ENCODE measurements around the gene IFNA4. TPM values are rescaled to one million over a fixed set of nuclear protein-coding genes. Genes with fewer than 3 reads are reported as not detected.

IFNA4 gene
- not detected for total RNA-seq

DNA sequence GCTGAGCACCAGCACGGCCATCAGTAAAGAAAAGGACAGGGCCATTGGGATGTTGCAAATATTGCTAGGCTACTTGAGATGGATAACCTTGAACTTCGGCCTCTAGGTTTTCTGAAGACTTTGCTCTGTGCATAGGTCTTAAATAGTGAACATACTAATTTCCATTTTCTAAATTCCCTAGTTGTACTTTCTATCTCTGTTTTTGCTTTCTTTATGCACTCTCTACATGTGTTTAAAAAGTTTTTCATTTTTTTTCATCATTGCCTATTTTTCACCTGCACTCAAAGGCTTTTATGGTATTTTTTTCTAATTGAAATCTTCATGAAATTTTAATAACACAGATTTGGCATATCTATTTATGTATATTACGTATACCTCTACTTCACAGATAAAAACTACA, at the start of gene IFNA4:
Gene IFNA4, minus strand, starts transcription at position 101 of the 400 bp plus-strand sequence. Its CDS starts 56 bp downstream, at position 45.

DNA sequence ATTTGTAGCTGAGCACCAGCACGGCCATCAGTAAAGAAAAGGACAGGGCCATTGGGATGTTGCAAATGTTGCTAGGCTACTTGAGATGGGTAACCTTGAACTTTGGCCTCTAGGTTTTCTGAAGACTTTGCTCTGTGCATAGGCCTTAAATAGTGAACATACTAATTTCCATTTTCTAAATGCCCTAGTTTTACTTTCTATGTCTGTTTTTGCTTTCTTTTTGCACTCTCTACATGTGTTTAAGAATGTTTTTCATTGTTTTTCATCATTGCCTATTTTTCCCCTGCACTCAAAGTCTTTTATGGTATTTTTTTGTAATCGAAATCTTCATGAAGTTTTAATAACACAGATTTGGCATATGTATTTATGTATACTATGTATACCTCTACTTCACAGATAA, 40.7 kb upstream of the IFNA4 start, which contains the start of gene IFNA17:
Gene IFNA17, minus strand, starts transcription at position 101 of the 400 bp plus-strand sequence. Its CDS starts 49 bp downstream, at position 52.

DNA sequence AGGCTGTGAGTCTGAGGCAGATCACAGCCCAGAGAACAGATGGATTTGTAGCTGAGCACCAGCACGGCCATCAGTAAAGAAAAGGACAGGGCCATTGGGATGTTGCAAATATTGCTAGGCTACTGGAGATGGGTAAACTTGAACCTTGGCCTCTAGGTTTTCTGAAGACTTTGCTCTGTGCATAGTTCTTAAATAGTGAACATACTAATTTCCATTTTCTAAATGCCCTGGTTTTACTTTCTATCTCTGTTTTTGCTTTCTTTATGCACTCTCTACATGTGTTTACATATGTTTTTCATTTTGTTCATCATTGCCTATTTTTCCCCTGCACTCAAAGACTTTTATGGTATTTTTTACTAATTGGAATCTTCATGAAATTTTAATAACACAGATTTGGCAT, 29.8 kb upstream of the IFNA4 start, which contains the start of gene IFNA16:
Gene IFNA16, minus strand, starts transcription at position 101 of the 400 bp plus-strand sequence. Its CDS starts 6 bp downstream, at position 95.

DNA sequence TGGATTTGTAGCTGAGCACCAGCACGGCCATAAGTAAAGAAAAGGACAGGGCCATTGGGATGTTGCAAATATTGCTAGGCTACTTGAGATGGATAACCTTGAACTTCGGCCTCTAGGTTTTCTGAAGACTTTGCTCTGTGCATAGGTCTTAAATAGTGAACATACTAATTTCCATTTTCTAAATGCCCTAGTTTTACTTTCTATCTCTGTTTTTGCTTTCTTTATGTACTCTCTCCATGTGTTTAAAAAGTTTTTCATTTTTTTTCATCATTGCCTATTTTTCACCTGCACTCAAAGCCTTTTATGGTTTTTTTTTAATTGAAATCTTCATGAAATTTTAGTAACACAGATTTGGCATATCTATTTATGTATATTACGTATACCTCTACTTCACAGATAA, 19.7 kb upstream of the IFNA4 start, which contains the start of gene IFNA10:
Gene IFNA10, minus strand, starts transcription at position 101 of the 400 bp plus-strand sequence. Its CDS starts 46 bp downstream, at position 55.

DNA sequence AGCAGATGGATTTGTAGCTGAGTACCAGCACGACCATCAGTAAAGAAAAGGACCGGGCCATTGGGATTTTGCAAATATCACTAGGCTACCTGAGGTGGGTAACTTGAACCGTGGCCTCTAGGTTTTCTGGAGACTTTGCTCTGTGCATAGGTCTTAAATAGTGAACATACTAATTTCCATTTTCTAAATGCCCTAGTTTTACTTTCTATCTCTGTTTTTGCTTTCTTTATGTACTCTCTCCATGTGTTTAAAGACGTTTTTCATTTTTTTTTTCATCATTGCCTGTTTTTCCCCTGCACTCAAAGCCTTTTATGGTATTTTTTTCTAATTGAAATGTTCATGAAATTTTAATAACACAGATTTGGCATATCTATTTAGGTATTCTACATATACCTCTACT, 14.7 kb upstream of the IFNA4 start, which contains the start of gene IFNA7:
Gene IFNA7, minus strand, starts transcription at position 101 of the 400 bp plus-strand sequence. Its CDS starts 40 bp downstream, at position 61.

DNA sequence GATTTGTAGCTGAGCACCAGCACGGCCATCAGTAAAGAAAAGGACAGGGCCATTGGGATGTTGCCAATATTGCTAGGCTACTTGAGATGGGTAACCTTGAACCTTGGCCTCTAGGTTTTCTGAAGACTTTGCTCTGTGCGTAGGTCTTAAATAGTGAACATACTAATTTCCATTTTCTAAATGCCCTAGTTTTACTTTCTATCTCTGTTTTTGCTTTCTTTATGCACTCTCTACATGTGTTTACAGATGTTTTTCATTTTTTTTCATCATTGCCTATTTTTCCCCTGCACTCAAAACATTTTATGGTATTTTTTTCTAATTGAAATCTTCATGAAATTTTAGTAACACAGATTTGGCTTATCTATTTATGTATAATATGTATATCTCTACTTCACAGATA, 20.8 kb downstream of the IFNA4 start, which contains the start of gene IFNA21:
Gene IFNA21, minus strand, starts transcription at position 101 of the 400 bp plus-strand sequence. Its CDS starts 48 bp downstream, at position 53.

GRCh38 chr9:21141427-21141882, 45.9 kb downstream of the IFNA4 start, which contains the start of gene IFNW1:
IFNW1 (minus strand) TSS chr9:21141832; CDS start chr9:21141570, 262 bp downstream.

Small RNA genes lying within 50 kb of the gene (small RNA-seq; reads per million reads assigned to genes)
- gene RF00019, result 0 reads per million in 2 donors

Other genes starting within 250 kb of the IFNA4 start
- gene HACD4, start 155.9 kb downstream of the IFNA4 start, total RNA-seq, result 1 to 10 TPM; 3.4 to 4.7 TPM
- gene IFNB1, start 109.6 kb downstream of the IFNA4 start, total RNA-seq, result 1 to 10 TPM in 1 of 2 donors, under 1 TPM in 1; 0.69 to 2.0 TPM
- gene IFNW1, start 45.8 kb downstream of the IFNA4 start, total RNA-seq, result not detected
- not detected for gene IFNA21, start 20.9 kb downstream of the IFNA4 start, total RNA-seq
- not detected for gene IFNA7, start 14.6 kb upstream of the IFNA4 start, total RNA-seq
- gene IFNA10, start 19.6 kb upstream of the IFNA4 start, total RNA-seq, result not detected
- not detected for gene IFNA16, start 29.7 kb upstream of the IFNA4 start, total RNA-seq
- not detected for gene IFNA17, start 40.6 kb upstream of the IFNA4 start, total RNA-seq
- gene IFNA14, start 52.4 kb upstream of the IFNA4 start, total RNA-seq, result not detected
- not detected for gene IFNA5, start 117.7 kb upstream of the IFNA4 start, total RNA-seq
- gene KLHL9, start 147.8 kb upstream of the IFNA4 start, total RNA-seq, result 10 to 100 TPM; 29.9 to 34.6 TPM
- gene IFNA6, start 163.3 kb upstream of the IFNA4 start, total RNA-seq, result not detected
- not detected for gene IFNA13, start 180.5 kb upstream of the IFNA4 start, total RNA-seq
- gene IFNA2, start 197.8 kb upstream of the IFNA4 start, total RNA-seq, result not detected
- not detected for gene IFNA8, start 221.5 kb upstream of the IFNA4 start, total RNA-seq

Measured in melanocyte of skin (primary cell).